HepG2 (cell line): ENCODE results near the gene HSPA1A. TPM values are rescaled to one million over a fixed set of nuclear protein-coding genes. Genes with fewer than 3 reads are reported as not detected.

Experiments used
- AGO1 ChIP-seq: fragments of 200-400 bp; formaldehyde crosslinking; IDR thresholded peaks from 2 replicates; pipeline ENCODE4 v1.6.1; 2017; ENCODE audit warnings: mild to moderate bottlenecking, low read depth, low read length, moderate library complexity; ENCODE audit not compliant: poor library complexity, severe bottlenecking
- BRD4 ChIP-seq: sonication (generic); formaldehyde crosslinking; IDR thresholded peaks from 2 replicates; pipeline ENCODE4 v1.4.0; 2020; ENCODE audit warnings: missing genetic modification reagents
- HES4 ChIP-seq: sonication (generic); formaldehyde crosslinking; IDR thresholded peaks from 2 replicates; pipeline ENCODE4 v1.9.0; 2021; ENCODE audit warnings: mild to moderate bottlenecking, missing genetic modification reagents, borderline replicate concordance
- HNRNPUL1 ChIP-seq: fragments of 200-400 bp; formaldehyde crosslinking; IDR thresholded peaks from 2 replicates; pipeline ENCODE4 v1.6.1; 2017; ENCODE audit warnings: low read depth, mild to moderate bottlenecking, low read length, moderate library complexity
- JDP2 ChIP-seq: sonication (generic); formaldehyde crosslinking; IDR thresholded peaks from 2 replicates; pipeline ENCODE4 v1.8.1; 2022; ENCODE audit warnings: missing genetic modification reagents, borderline replicate concordance
- SRSF9 ChIP-seq: fragments of 200-400 bp; formaldehyde crosslinking; IDR thresholded peaks from 2 replicates; pipeline ENCODE4 v1.6.1; 2018; ENCODE audit warnings: borderline replicate concordance, mild to moderate bottlenecking, low read depth, low read length; ENCODE audit not compliant: insufficient read depth, poor library complexity, severe bottlenecking
- ZEB1 ChIP-seq: IDR thresholded peaks from 2 replicates; pipeline ENCODE4 v1.6.1; 2012; ENCODE audit warnings: mild to moderate bottlenecking, low read depth, inconsistent platforms; ENCODE audit not compliant: insufficient replicate concordance
- ZNF34 ChIP-seq: sonication (generic); formaldehyde crosslinking; IDR thresholded peaks from 2 replicates; pipeline ENCODE4 v1.4.0; 2020; ENCODE audit warnings: mild to moderate bottlenecking, missing genetic modification reagents, borderline replicate concordance
- ZNF619 ChIP-seq: sonication (generic); formaldehyde crosslinking; IDR thresholded peaks from 2 replicates; pipeline ENCODE4 v1.4.0; 2020; ENCODE audit warnings: mild to moderate bottlenecking, missing genetic modification reagents
- ZNF841 ChIP-seq: sonication (generic); formaldehyde crosslinking; IDR thresholded peaks from 2 replicates; pipeline ENCODE4 v1.8.1; 2023; ENCODE audit warnings: missing genetic modification reagents, borderline replicate concordance
- ZNF850 ChIP-seq: sonication (generic); formaldehyde crosslinking; conservative IDR thresholded peaks from 2 replicates; pipeline ENCODE4 v1.9.0; 2021; ENCODE audit warnings: mild to moderate bottlenecking, missing genetic modification reagents
- polyA plus RNA-seq, 8 experiments: library from polyadenylated mRNA; depleted of rRNA in 3 of 8; stranded (reverse) in 7 of 8; unstranded in 1 of 8; fragments of >200 nt; fragmentation: Illumina TruSeq in 4 of 8; extraction: Trizol in 4 of 8; gene quantifications; 2 replicates each; pipeline versions ENCODE4 v1.2.1 to v1.2.3, GENCODE V29; 2011 to 2016; ENCODE audit warnings: low read depth in 4 of 8, missing spikeins in 1 of 8, mixed read lengths in 1 of 8; ENCODE audit not compliant: insufficient read depth in 1 of 8
- total RNA-seq, 5 experiments: library from RNA; depleted of rRNA; stranded (reverse); fragments of >200 nt; fragmentation: Illumina TruSeq; extraction: Trizol; gene quantifications; 2 replicates each; pipeline ENCODE4 v1.2.3, GENCODE V29; 2016; ENCODE audit warnings: low read depth in 1 of 5
- TF ChIP-seq, protein P1 (sequence below): sonication (generic); formaldehyde crosslinking; IDR thresholded peaks from 2 replicates; pipeline ENCODE4 v1.9.0; 2022; ENCODE audit warnings: low read depth, missing genetic modification reagents
- TF ChIP-seq, protein P2 (sequence below), 2 experiments: sonication (generic) in 1 of 2; formaldehyde crosslinking in 1 of 2; IDR thresholded peaks; 2 replicates each; pipeline versions ENCODE4 v1.4.0 to v1.6.1; 2018 to 2020; ENCODE audit warnings: missing genetic modification reagents in 2 of 2, borderline replicate concordance in 1 of 2, low read depth in 1 of 2, mild to moderate bottlenecking in 1 of 2, missing biosample characterization in 1 of 2
- TF ChIP-seq, protein P3 (sequence below): sonication (generic); formaldehyde crosslinking; IDR thresholded peaks from 2 replicates; pipeline ENCODE4 v1.9.0; 2021; ENCODE audit warnings: missing genetic modification reagents, borderline replicate concordance
- TF ChIP-seq, protein P4 (sequence below): IDR thresholded peaks from 2 replicates; pipeline ENCODE4 v1.6.1; 2016
- TF ChIP-seq, protein P5 (sequence below): IDR thresholded peaks from 2 replicates; pipeline ENCODE4 v1.6.1; 2016; ENCODE audit warnings: missing biosample characterization, missing genetic modification reagents, low read depth

The HSPA1A gene
- total and polyA plus RNA-seq, 2 of the 13 experiments (the other 11 are each of a cell fraction or from before 2014, with no cell fraction given), result 44.5 to 85.0 TPM

DNA sequence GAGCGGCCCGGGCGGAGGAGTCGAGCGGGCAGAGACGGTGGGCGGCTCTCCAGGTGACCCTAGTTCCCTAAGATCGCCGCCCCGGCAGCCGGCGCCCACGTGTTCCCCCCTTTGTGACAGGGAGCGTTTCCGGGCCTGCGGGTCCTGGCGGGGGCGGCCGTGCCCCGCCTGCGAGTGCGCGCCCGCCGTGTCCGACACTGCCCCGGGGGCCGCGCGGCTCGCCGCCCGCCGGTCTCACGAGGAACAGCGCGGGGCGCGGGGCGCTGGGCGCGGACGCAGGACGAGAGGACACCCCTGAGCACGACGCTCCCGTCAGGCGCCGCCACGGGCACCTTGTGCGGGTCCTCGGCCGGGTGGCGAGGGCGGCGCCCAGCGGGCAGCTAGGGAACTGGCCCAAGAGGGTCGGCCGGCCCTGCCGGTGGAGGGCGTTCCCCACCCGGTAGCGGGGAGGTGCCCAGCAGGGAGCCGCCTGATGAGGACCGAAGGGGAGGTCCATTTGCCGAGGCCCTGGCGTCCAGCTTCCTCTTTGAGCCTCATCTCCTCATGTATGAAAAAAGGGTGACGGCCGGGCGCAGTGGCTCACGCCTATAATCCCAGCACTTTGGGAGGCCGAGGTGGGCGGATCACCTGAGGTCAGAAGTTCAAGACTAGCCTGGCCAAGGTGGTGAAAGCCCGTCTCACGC lies 19.6 kb upstream of the HSPA1A start, which contains the start of gene VARS1 (continued):
- TF ChIP-seq HNRNPUL1 (no peak), ZNF34 (CRISPR knock-in tag) (peak; percentile 94; the same call in 1 of the 2 replicates), AGO1 (no peak), SRSF9 (no peak), ZNF619 (CRISPR knock-in tag) (peak; percentile 60; the same call in 1 of the 2 replicates), ZNF841 (CRISPR knock-in tag) (no peak), ZEB1 (peak; percentile 29), ZNF850 (no peak; the same call in 1 of the 2 replicates), JDP2 (CRISPR knock-in tag) (no peak), HES4 (peak; percentile 75; the same call in 1 of the 2 replicates), BRD4 (CRISPR knock-in tag) (no peak; the same call in 1 of the 2 replicates)
- TF ChIP-seq, protein P1, sequence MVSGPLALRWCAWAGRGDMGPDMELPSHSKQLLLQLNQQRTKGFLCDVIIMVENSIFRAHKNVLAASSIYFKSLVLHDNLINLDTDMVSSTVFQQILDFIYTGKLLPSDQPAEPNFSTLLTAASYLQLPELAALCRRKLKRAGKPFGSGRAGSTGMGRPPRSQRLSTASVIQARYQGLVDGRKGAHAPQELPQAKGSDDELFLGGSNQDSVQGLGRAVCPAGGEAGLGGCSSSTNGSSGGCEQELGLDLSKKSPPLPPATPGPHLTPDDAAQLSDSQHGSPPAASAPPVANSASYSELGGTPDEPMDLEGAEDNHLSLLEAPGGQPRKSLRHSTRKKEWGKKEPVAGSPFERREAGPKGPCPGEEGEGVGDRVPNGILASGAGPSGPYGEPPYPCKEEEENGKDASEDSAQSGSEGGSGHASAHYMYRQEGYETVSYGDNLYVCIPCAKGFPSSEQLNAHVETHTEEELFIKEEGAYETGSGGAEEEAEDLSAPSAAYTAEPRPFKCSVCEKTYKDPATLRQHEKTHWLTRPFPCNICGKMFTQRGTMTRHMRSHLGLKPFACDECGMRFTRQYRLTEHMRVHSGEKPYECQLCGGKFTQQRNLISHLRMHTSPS (CRISPR knock-in tag), result peak; percentile 79; the same call in 1 of the 2 replicates
- TF ChIP-seq, protein P2, sequence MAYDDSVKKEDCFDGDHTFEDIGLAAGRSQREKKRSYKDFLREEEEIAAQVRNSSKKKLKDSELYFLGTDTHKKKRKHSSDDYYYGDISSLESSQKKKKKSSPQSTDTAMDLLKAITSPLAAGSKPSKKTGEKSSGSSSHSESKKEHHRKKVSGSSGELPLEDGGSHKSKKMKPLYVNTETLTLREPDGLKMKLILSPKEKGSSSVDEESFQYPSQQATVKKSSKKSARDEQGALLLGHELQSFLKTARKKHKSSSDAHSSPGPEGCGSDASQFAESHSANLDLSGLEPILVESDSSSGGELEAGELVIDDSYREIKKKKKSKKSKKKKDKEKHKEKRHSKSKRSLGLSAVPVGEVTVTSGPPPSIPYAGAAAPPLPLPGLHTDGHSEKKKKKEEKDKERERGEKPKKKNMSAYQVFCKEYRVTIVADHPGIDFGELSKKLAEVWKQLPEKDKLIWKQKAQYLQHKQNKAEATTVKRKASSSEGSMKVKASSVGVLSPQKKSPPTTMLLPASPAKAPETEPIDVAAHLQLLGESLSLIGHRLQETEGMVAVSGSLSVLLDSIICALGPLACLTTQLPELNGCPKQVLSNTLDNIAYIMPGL (CRISPR knock-in tag; IDR thresholded peaks at IDR 0.05; ENCODE audit: borderline replicate concordance in 1 of 2, low read depth in 1 of 2), result peak; percentile 97 to 99
- TF ChIP-seq, protein P3, sequence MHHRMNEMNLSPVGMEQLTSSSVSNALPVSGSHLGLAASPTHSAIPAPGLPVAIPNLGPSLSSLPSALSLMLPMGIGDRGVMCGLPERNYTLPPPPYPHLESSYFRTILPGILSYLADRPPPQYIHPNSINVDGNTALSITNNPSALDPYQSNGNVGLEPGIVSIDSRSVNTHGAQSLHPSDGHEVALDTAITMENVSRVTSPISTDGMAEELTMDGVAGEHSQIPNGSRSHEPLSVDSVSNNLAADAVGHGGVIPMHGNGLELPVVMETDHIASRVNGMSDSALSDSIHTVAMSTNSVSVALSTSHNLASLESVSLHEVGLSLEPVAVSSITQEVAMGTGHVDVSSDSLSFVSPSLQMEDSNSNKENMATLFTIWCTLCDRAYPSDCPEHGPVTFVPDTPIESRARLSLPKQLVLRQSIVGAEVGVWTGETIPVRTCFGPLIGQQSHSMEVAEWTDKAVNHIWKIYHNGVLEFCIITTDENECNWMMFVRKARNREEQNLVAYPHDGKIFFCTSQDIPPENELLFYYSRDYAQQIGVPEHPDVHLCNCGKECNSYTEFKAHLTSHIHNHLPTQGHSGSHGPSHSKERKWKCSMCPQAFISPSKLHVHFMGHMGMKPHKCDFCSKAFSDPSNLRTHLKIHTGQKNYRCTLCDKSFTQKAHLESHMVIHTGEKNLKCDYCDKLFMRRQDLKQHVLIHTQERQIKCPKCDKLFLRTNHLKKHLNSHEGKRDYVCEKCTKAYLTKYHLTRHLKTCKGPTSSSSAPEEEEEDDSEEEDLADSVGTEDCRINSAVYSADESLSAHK (CRISPR knock-in tag), result no peak
- TF ChIP-seq, protein P4, sequence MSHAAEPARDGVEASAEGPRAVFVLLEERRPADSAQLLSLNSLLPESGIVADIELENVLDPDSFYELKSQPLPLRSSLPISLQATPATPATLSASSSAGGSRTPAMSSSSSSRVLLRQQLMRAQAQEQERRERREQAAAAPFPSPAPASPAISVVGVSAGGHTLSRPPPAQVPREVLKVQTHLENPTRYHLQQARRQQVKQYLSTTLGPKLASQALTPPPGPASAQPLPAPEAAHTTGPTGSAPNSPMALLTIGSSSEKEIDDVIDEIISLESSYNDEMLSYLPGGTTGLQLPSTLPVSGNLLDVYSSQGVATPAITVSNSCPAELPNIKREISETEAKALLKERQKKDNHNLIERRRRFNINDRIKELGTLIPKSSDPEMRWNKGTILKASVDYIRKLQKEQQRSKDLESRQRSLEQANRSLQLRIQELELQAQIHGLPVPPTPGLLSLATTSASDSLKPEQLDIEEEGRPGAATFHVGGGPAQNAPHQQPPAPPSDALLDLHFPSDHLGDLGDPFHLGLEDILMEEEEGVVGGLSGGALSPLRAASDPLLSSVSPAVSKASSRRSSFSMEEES, result no peak
- TF ChIP-seq, protein P5, sequence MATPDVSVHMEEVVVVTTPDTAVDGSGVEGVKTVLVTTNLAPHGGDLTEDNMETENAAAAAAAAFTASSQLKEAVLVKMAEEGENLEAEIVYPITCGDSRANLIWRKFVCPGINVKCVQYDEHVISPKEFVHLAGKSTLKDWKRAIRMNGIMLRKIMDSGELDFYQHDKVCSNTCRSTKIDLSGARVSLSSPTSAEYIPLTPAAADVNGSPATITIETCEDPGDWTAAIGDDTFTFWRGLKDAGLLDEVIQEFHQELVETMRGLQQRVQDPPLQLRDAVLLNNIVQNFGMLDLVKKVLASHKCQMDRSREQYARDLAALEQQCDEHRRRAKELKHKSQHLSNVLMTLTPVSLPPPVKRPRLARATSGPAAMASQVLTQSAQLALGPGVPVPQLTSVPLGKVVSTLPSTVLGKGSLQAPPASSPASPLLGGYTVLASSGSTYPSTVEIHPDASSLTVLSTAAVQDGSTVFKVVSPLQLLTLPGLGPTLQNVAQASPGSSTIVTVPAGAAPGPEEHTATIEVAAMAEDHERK (CRISPR knock-in tag), result no peak
